T-helper 2 cell treated with Interferon-gamma antibody and Interleukin-4, amounts not matched to agents 5 μg/mL and 100 μg/mL, for 36 hours (primary cell): ENCODE measurements around the gene DSE.

Source experiments
- DNase-seq: peaks from one replicate; pipeline ENCODE4 v3.0.0; 2021; ENCODE audit warnings: low spot score
- H3K27ac Mint-ChIP-seq: one replicate; pipeline ENCODE4 v1.8.0; 2021; ENCODE audit warnings: mild to moderate bottlenecking, mixed read lengths
- H3K27me3 Mint-ChIP-seq: one replicate; pipeline ENCODE4 v1.8.0; 2021; ENCODE audit warnings: low read depth, mixed read lengths
- H3K36me3 Mint-ChIP-seq: one replicate; pipeline ENCODE4 v1.8.0; 2021; ENCODE audit warnings: low read depth, mixed read lengths
- H3K4me1 Mint-ChIP-seq: one replicate; pipeline ENCODE4 v1.8.0; 2021; ENCODE audit warnings: low read depth, mixed read lengths
- H3K4me3 Mint-ChIP-seq: one replicate; pipeline ENCODE4 v1.8.0; 2022; ENCODE audit warnings: mild to moderate bottlenecking, moderate library complexity, mixed read lengths
- H3K9me3 Mint-ChIP-seq: one replicate; pipeline ENCODE4 v1.8.0; 2021; ENCODE audit warnings: mixed read lengths

Gene DSE

GRCh38 chr6:116369964-116370759, 585 bp upstream of the DSE start:
- H3K4me3 Mint-ChIP-seq = peak overlapping the region; percentile 76
- no peak for DNase-seq
- H3K9me3 Mint-ChIP-seq = no peaks in the 10 kb centered on the region
- peaks cover 56% of the 10 kb centered on the region for H3K27me3 Mint-ChIP-seq
- H3K4me1 Mint-ChIP-seq = peaks cover 14% of the 10 kb centered on the region
- no peak overlapping the region for H3K27ac Mint-ChIP-seq
- no peaks in the 10 kb centered on the region for H3K36me3 Mint-ChIP-seq

- peak; percentile 18 for DNase-seq
- H3K27ac Mint-ChIP-seq = no peak overlapping the region
- peak overlapping the region; percentile 73 for H3K4me3 Mint-ChIP-seq
- peaks cover 14% of the 10 kb centered on the region for H3K4me1 Mint-ChIP-seq
- no peaks in the 10 kb centered on the region for H3K9me3 Mint-ChIP-seq
- no peaks in the 10 kb centered on the region for H3K36me3 Mint-ChIP-seq
- peaks cover 65% of the 10 kb centered on the region for H3K27me3 Mint-ChIP-seq
These were observed 572 bp downstream of the DSE start for GRCh38 chr6:116371120-116371917.

DNA sequence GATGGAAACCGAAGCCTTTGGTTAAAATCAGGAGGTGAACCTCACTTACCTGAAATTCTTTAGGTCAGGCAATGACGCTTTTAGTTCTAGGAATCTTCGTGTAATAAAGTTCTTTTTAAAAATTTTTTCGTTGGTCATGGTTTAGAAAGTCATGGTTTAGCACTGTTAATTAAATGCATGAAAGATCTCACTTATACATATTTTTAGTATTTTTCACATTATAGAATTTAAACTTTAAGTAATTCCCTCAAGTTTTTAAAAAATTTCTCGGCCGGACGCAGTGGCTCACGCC, 1.1 kb downstream of the DSE start:
- no peaks in the 10 kb centered on the region for H3K36me3 Mint-ChIP-seq

GRCh38 chr6:116373300-116373699, 2.6 kb downstream of the DSE start:
- Mint-ChIP-seq H3K36me3 (no peaks in the 10 kb centered on the region), H3K27ac (no peak overlapping the region), H3K9me3 (no peaks in the 10 kb centered on the region), H3K4me3 (no peak overlapping the region), H3K27me3 (peaks cover 69% of the 10 kb centered on the region), H3K4me1 (peaks cover 10% of the 10 kb centered on the region)
- DNase-seq = no peak

More for the DNA sequence above, 1.1 kb downstream of the DSE start:
- Mint-ChIP-seq H3K4me1 (peaks cover 14% of the 10 kb centered on the region), H3K27me3 (peaks cover 69% of the 10 kb centered on the region), H3K4me3 (peak overlapping the region; percentile 73), H3K27ac (no peak overlapping the region), H3K9me3 (no peaks in the 10 kb centered on the region)
- DNase-seq = no peak

- H3K27ac Mint-ChIP-seq = no peak overlapping the region
- peaks cover 71% of the 10 kb centered on the region for H3K27me3 Mint-ChIP-seq
- H3K4me3 Mint-ChIP-seq = no peak overlapping the region
- no peaks in the 10 kb centered on the region for H3K36me3 Mint-ChIP-seq
- no peak for DNase-seq
- H3K4me1 Mint-ChIP-seq = peaks cover 10% of the 10 kb centered on the region
- no peaks in the 10 kb centered on the region for H3K9me3 Mint-ChIP-seq
These were observed 3.2 kb downstream of the DSE start for GRCh38 chr6:116373940-116374339.

DNA sequence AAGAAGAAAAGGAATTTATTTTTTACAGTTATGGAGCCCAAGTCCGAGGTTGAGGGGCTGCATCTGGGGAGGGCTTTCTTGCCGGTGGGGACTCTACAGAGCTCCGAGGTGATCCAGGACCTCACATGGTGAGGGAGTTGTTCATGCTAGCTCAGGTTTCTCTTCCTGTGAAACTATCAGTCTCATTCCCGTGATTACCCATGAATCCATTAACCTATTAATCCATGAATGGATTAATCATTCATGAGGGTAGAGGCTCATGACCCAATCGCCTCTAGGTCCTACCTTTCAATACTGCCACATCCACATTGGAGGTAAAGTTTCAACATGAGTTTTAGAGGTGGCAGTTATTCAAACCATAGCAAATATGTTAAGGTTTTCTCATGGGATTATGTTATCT, 3.8 kb downstream of the DSE start:
- Mint-ChIP-seq H3K27me3 (peaks cover 69% of the 10 kb centered on the region), H3K9me3 (no peaks in the 10 kb centered on the region), H3K4me1 (peaks cover 9% of the 10 kb centered on the region), H3K4me3 (no peak overlapping the region), H3K36me3 (no peaks in the 10 kb centered on the region), H3K27ac (no peak overlapping the region)
- no peak for DNase-seq

- Mint-ChIP-seq H3K36me3 (no peaks in the 10 kb centered on the region), H3K27me3 (peaks cover 68% of the 10 kb centered on the region), H3K9me3 (no peaks in the 10 kb centered on the region), H3K4me3 (no peak overlapping the region), H3K27ac (no peak overlapping the region), H3K4me1 (peaks cover 2% of the 10 kb centered on the region)
- no peak for DNase-seq
These were observed 4.5 kb downstream of the DSE start for GRCh38 chr6:116375262-116375661.

DNA sequence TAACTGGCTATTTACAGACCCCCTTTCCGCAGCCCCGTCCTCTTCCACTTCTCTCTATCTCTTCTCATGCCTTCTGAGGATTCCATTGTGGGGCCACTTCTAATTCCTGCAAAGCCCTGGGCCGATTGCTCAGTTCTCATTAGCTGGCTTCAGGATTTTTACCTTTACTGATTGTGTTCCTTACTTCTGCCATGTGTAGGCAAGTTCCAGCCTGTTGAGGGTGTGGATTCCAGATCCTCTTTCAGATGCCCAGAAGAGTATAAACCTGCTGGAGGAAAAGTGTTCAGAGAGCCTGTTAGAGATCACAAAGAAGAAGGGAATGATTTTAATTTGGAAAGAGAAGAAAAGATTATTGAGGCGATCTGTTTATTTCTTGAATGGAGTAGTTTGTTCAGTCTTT, 5.4 kb downstream of the DSE start:
- Mint-ChIP-seq H3K27ac (no peak overlapping the region), H3K36me3 (no peaks in the 10 kb centered on the region), H3K4me3 (no peak overlapping the region), H3K27me3 (peaks cover 68% of the 10 kb centered on the region), H3K9me3 (no peaks in the 10 kb centered on the region), H3K4me1 (no peaks in the 10 kb centered on the region)
- DNase-seq = no peak

DNA sequence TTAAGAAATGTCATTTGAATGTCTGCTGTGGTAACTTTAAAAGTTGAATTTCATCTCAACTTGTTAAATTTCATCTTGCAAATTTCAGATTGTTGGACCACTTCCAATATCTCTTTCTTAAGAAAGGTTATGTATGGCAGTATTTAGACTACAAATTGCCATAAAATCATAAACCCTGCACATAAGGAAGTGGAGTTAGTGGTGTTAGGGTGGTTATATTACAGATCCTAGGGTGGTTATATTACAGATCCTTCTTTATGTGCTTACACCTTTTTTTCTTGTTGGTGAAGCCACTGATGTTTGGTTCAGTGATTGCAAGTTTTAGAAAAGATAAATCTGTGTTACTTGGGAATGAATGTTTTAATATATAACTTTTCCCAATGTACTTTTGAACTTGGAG, 9.0 kb downstream of the DSE start:
- Mint-ChIP-seq H3K4me1 (no peaks in the 10 kb centered on the region), H3K27ac (no peak overlapping the region), H3K4me3 (no peak overlapping the region), H3K9me3 (no peaks in the 10 kb centered on the region), H3K36me3 (no peaks in the 10 kb centered on the region), H3K27me3 (peaks cover 60% of the 10 kb centered on the region)
- DNase-seq = no peak

DNA sequence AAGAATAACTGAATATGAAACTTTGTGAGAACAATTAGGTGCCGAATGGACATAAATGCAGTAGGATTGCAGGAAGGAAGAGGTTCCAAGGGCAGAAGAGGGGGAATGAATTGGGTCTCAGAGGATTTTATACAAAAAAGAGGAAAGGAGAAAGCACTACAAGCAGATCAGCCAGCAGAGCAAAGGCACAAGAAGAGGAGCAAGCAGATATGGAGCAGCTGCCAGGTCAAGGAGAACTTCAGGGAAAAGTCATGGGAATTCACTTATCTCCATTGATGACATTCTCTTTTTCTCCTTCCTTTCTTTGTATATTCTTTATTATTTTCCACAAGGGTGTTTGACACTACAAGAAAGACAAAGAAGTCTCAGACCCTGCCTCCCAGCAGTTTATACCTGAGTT, 9.6 kb downstream of the DSE start:
- Mint-ChIP-seq H3K36me3 (no peaks in the 10 kb centered on the region), H3K4me3 (no peak overlapping the region)

GRCh38 chr6:116381000-116381399, 10.3 kb downstream of the DSE start:
- no peak for DNase-seq
- Mint-ChIP-seq H3K36me3 (no peaks in the 10 kb centered on the region), H3K4me1 (no peaks in the 10 kb centered on the region), H3K9me3 (no peaks in the 10 kb centered on the region), H3K27ac (no peak overlapping the region), H3K27me3 (peaks cover 61% of the 10 kb centered on the region), H3K4me3 (no peak overlapping the region)

More for the DNA sequence above, 9.6 kb downstream of the DSE start:
- DNase-seq = no peak
- Mint-ChIP-seq H3K27me3 (peaks cover 65% of the 10 kb centered on the region), H3K9me3 (no peaks in the 10 kb centered on the region), H3K27ac (no peak overlapping the region), H3K4me1 (no peaks in the 10 kb centered on the region)

DNA sequence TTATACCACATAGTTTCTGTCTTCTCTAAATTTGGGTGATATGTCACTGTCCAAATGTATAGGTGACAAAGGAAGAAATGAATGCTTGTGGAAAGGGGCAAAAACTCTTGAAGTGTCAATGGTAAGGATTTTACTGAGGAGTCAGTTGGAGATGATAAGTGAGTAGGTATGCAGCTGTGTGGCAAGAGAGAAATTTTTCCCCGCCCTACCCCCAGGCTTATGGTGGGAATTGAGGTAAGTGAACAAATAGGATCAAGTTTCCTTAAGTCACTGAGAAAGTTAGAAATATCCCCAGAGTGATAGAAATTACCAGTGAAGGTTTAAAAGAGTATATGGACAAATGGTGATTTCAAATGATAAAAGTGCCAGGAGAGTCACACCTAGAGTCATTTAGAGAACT, 11.8 kb downstream of the DSE start:
- DNase-seq = no peak
- Mint-ChIP-seq H3K4me1 (peaks cover 5% of the 10 kb centered on the region), H3K4me3 (no peak overlapping the region), H3K27ac (no peak overlapping the region), H3K9me3 (no peaks in the 10 kb centered on the region), H3K27me3 (peaks cover 50% of the 10 kb centered on the region), H3K36me3 (no peaks in the 10 kb centered on the region)

- no peaks in the 10 kb centered on the region for H3K9me3 Mint-ChIP-seq
- H3K27me3 Mint-ChIP-seq = peaks cover 36% of the 10 kb centered on the region
- peaks cover 9% of the 10 kb centered on the region for H3K4me1 Mint-ChIP-seq
- H3K4me3 Mint-ChIP-seq = no peak overlapping the region
- no peak for DNase-seq
- H3K27ac Mint-ChIP-seq = no peak overlapping the region
- no peaks in the 10 kb centered on the region for H3K36me3 Mint-ChIP-seq
These were observed 14.1 kb downstream of the DSE start for GRCh38 chr6:116384727-116385458.

- peaks cover 32% of the 10 kb centered on the region for H3K27me3 Mint-ChIP-seq
- peaks cover 9% of the 10 kb centered on the region for H3K4me1 Mint-ChIP-seq
- no peak overlapping the region for H3K4me3 Mint-ChIP-seq
- H3K9me3 Mint-ChIP-seq = no peaks in the 10 kb centered on the region
- no peak overlapping the region for H3K27ac Mint-ChIP-seq
- H3K36me3 Mint-ChIP-seq = no peaks in the 10 kb centered on the region
- no peak for DNase-seq
These were observed 14.7 kb downstream of the DSE start for GRCh38 chr6:116385459-116385802.
